HL-60 (cell line): ENCODE data around the gene TBC1D1.

Experiments used
- CTCF ChIP-seq: IDR thresholded peaks from one replicate; pipeline ENCODE4 v1.5.1; 2011; ENCODE audit warnings: low read length, control low read depth, inconsistent platforms; ENCODE audit not compliant: insufficient read depth
- GABPA ChIP-seq: IDR thresholded peaks from 2 replicates; pipeline ENCODE4 v1.6.1; 2012; ENCODE audit warnings: low read depth
- REST ChIP-seq: IDR thresholded peaks from 2 replicates; pipeline ENCODE4 v1.6.1; 2012; ENCODE audit warnings: low read depth; ENCODE audit not compliant: insufficient replicate concordance

- TF ChIP-seq CTCF (no peak), GABPA (no peak), REST (no peak)
Observed at GRCh38 chr4:38013461-38014366, 122.8 kb downstream of the TBC1D1 start.
